ENCODE data around the gene ETV5.

GRCh38 chr3:186075931-186076567, 32.8 kb downstream of the ETV5 start:
- TF ChIP-seq SUZ12 (IDR thresholded peaks at IDR 0.05) = no peak
- TF ChIP-seq CTBP1 (IDR thresholded peaks at IDR 0.05; ENCODE audit: borderline replicate concordance) = no peak

Measured in HEK293T (cell line).